HG03135 (cell line): ENCODE results near the gene NDST1.

ENCODE experiments used
- ATAC-seq: cut with Tn5 transposase; IDR thresholded peaks from one replicate; pipeline ENCODE4 v1.9.1; 2021; ENCODE audit warnings: mild to moderate bottlenecking, moderate library complexity; ENCODE audit not compliant: unreplicated experiment

NDST1 gene

DNA sequence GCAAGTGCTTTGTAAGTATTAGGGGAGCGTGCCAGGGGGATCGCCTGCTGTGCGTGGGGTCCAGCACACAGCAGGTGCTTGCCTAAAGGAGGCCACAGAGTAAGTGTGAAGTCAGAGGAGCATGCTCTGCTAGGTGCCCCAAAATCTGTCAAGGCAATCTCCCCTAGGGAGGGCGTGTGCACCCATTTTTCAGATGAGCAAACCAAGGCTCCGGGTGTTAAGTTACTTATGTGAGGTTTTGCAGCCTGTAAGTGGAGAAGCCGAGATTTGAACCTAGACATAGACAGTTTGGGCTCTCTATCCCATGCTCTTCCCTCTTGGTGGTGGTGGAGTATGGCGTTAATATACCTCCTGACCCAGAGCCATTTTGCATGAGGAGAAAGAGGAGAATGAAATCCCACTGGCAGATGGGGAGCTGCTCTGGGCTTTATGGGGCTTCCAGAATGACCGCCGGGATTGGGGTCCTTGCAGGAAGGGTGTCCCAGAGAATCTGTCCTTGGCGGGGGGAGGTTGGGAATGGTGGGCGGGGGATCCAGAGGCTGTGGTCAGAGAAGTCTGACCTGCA is 14.1 kb downstream of the NDST1 start:
- no peak for ATAC-seq

DNA sequence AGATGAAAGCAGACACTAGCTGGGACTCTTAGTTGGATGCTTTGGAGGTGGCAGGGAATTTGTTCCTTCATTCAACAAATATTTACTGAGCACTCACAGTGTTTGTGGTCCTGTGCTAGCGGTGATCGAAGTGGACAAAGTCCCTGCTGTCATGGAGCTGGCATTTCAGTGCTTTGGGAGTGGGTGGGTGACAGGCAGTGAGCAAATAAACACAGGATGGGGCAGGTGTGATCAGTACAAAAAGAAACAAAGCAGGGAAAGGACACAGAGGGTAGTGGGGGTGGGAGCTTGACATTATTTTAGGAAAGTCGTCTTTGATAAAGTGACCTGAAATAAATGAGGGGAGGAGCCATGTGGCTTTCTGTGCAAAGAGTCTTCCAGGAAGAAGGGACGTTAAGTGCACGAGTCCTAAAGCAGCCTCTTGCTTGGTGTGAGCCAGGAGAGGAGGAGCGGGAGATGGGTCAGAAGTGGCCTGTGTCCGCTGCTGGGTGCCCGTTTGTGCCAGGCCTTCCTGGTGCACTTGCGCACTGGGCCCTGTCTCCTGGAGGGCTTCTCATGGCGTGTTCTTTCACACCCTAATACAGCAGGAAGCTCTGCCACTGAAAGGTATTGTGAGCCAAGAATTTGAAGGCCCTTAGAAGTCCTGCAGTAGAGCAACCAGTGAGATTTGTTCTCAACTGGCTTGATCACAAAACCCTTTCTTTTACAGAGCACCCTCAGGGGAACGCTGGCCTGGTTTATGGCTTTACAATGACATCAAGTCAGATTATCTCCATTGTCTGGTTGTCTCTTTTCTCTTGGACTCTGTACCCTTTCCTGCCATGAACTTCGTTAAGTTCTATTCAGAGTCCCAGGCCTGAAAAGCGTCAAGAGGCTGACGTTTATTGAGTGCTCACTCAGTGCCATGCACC is 14.8 kb downstream of the NDST1 start:
- no peak for ATAC-seq

- no peak for ATAC-seq
Observed at GRCh38 chr5:150523472-150524350, 15.8 kb downstream of the NDST1 start.

DNA sequence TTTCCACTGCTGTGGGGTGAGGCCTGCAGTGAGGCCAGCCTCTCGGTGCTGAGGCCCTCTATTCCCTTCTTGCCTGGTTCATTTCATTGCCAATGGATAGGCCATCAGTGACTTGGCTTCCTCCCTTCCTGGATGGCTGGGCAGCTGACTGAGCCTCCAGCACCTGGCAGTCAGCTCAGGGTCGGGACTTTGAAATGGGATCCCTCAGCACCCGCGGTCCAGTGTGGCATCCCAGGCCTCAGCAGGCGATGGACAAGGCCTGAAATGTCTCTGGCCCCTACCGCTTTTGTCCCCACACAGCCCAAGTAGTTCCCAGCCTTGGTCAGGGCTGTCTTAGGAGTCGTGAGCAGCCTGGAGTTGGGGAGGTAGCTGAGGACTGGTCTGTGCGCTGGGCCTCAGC is 17.2 kb downstream of the NDST1 start:
- no peak for ATAC-seq

GRCh38 chr5:150525781-150526180 is 17.9 kb downstream of the NDST1 start:
- ATAC-seq = no peak

- no peak for ATAC-seq
Observed at GRCh38 chr5:150527038-150527437, 19.1 kb downstream of the NDST1 start.

- no peak for ATAC-seq
Observed at GRCh38 chr5:150527808-150528207, 19.9 kb downstream of the NDST1 start.

DNA sequence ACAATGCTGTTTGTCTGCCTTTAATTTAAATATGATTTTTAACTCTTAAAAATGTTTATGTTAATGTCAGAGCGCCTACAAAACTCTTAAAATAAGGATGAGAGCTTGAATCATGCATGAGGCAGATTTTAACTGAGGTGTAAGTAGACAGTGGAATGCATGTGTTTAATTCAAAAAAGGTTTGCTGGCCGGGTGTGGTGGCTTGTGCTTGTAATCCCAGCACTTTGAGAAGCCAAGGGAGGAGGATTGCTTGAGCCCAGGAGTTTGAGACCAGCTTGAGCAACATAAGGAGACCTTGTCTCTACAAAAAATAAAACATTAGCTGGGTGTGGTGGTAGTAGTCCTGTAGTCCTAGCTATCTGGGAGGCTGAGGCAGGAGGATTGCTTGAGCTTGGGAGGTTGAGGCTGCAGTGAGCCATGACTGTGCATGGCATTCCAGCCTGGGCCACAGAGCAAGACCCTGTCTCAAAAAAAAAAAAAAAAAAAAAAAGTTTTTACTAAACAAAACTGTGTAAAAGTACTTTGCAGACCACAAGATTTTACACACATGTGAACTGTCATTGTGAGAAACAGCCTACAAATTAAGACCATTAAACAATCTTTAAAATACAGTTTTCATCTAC is 21.1 kb downstream of the NDST1 start:
- ATAC-seq = no peak

- no peak for ATAC-seq
Observed at GRCh38 chr5:150529555-150529954, 21.6 kb downstream of the NDST1 start.

GRCh38 chr5:150530423-150530822 is 22.5 kb downstream of the NDST1 start:
- no peak for ATAC-seq

DNA sequence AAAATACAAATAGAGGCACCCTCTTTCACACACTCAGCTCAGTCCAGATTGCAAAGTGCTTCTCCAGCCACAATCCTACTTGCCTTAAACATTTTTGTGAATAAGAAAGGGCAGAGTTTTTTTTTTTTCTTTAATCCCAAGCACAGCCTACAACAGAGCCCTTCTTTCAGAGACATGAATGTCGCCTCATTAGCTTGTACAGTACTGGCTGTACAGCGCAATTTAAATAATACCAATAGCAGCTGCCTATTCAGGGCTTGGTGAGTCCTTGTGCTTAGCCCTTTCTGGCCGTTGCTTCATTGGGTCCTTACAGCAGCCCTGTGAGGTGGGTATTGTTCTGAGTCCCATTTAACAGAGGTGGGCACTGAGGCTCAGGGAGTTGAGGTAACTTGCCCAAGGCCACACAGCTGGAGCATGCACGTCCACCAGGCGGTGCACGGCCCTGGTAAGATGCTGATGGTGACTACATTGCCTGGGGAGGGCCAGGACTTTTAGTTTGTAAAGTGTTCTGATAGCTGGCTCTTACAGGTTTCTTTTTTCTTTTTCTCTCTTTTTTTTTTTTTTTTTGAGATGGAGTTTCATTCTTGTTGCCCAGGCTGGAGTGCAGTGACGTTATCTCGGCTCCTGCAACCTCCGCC is 23.1 kb downstream of the NDST1 start:
- no peak for ATAC-seq

GRCh38 chr5:150531686-150532085 is 23.8 kb downstream of the NDST1 start:
- ATAC-seq = no peak

DNA sequence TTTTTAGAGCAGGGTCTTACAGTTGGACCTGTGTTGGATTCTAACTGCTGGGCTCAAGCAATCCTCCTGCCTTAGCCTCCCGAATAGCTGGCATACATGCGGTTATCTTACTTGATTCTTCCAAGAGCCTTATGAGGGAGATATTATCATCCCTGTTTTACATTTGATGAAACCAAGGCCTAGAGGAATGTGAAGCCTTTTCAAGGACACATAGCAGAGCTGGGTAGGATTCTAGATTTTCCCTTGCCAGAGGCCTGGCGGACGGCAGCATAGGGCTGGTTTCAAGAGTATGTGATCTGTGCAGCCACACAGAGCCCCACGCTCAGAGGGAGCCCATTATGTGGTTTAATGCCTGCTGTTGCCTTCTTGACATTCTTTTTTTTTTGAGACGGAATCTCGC is 24.2 kb downstream of the NDST1 start:
- ATAC-seq = no peak

- ATAC-seq = no peak
Observed at GRCh38 chr5:150532996-150533395, 25.1 kb downstream of the NDST1 start.

DNA sequence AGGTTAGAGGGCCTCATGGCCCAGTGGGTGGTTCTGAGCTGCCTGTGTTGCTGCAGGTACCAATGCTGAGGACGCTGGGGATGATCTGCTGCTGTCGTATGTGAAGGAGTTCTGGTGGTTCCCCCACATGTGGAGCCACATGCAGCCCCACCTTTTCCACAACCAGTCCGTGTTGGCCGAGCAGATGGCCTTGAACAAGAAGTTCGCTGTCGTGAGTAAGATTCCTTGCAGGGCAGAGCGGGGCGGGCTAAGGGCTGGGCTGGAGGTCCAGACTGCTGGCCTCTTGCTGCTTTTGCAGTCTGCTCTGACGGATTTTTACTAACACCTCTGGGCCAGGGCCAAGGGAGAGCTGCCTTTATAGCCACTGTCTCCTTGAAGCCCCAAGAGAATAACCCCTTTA is 26.9 kb downstream of the NDST1 start:
- no peak for ATAC-seq

DNA sequence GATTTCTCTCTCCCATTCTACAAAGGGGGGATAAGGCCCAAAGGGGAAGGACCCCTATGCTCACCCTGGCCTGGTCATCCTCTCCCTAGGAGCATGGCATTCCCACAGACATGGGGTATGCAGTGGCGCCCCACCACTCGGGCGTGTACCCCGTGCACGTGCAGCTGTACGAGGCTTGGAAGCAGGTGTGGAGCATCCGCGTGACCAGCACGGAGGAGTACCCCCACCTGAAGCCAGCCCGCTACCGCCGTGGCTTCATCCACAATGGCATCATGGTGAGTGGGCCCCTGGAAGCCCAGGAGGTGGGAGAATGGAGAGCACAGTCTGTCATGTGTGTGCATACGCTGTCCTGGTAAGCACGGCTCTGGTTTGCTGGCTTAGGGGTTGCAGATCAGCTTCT is 27.7 kb downstream of the NDST1 start:
- no peak for ATAC-seq

DNA sequence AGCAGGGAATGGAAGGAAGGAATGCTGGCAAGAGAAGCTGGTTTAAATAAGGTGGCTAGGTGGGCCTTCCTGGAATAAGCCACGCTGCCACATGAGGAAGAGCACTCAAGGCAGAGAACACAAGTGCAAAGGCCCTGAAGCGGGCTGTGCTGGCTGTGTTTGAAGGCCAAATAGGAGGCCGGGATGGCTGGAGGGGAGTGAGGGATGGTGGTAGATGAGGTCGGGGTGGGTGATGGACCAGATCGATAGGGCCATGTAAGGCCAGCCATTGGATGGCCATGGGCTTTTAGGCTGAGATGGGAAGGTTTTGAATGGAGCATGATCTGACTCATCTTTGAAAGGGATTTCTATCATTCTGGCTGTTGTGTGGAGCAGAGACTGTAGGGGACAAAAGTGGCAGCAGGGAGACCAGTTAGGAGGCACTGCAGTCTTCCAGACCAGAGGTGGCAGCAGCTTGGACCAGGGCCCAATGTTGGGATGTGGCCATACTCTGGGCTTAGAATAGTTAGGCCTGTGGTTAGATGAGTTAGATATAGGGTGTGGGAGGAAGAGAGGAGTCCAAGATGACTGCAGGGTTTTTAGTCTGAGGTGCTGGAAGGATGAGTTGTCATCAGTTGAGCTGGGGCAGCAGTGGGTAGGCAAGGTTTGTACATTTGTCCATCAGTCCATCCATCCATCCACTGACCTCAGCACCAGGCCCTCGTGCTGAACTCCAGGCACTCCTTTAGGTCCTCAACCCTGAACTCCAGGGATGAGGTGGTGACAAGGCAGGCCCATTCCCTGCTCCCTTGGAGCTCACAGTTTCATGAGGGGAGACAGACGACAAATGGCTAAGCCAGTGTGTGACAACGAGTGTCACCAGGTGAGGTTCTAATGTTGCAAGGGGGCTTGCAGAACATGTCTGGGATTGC is 30.3 kb downstream of the NDST1 start:
- no peak for ATAC-seq

- ATAC-seq = no peak
Observed at GRCh38 chr5:150539206-150539605, 31.3 kb downstream of the NDST1 start.

DNA sequence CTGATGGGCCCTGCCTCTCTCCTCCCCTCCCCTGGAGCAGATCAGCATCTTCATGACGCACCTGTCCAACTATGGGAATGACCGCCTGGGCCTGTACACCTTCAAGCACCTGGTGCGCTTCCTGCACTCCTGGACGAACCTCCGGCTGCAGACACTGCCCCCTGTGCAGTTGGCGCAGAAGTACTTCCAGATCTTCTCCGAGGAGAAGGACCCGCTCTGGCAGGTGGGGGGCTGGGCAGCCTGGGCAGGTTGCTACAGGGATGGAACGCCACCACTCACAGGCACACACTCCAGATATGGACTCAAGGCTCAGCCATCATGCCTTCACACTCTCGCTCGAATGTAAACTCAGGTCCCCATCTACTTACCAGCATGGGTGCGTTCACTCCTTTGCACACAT is 32.1 kb downstream of the NDST1 start:
- ATAC-seq = no peak
